Suprapubic skin (tissue), 4 donors: ENCODE results near the gene FAT4. TPM values are rescaled to one million over a fixed set of nuclear protein-coding genes. Genes with fewer than 3 reads are reported as not detected.

Experiments used
- DNase-seq, 2 donors: peaks; one replicate each; pipeline ENCODE4 v3.0.0-alpha.2; 2019; ENCODE audit warnings: low spot score in 2 of 2
- H3K27ac ChIP-seq: fragments of 200-600 bp; sonication (generic); one replicate; pipeline ENCODE4 v1.5.1; 2019
- H3K27me3 ChIP-seq: fragments of 200-600 bp; sonication (generic); one replicate; pipeline ENCODE4 v1.5.1; 2019
- H3K36me3 ChIP-seq: fragments of 200-600 bp; sonication (generic); one replicate; pipeline ENCODE4 v1.5.1; 2019
- H3K4me1 ChIP-seq: fragments of 200-600 bp; sonication (generic); one replicate; pipeline ENCODE4 v1.5.1; 2019
- H3K4me3 ChIP-seq: fragments of 200-600 bp; sonication (generic); one replicate; pipeline ENCODE4 v1.5.1; 2019; ENCODE audit warnings: mild to moderate bottlenecking
- H3K9me3 ChIP-seq: fragments of 200-600 bp; sonication (generic); one replicate; pipeline ENCODE4 v1.5.1; 2019
- CTCF ChIP-seq, 2 donors: fragments of 200-600 bp in 1 of 2; fragments of 450-650 bp in 1 of 2; sonication (generic) in 1 of 2; IDR thresholded peaks; one replicate each; pipeline ENCODE4 v1.5.1; 2016 to 2019; ENCODE audit warnings: antibody characterized with exemption in 2 of 2, mild to moderate bottlenecking in 1 of 2, moderate library complexity in 1 of 2
- EP300 ChIP-seq: sonication (generic); formaldehyde crosslinking; IDR thresholded peaks from one replicate; pipeline ENCODE4 v1.6.1; 2017; ENCODE audit warnings: antibody characterized with exemption
- POLR2A ChIP-seq, 2 donors: fragments of 450-650 bp; IDR thresholded peaks; one replicate each; pipeline ENCODE4 v1.6.1; 2017; ENCODE audit warnings: antibody characterized with exemption in 2 of 2, mild to moderate bottlenecking in 2 of 2, moderate library complexity in 2 of 2
- POLR2AphosphoS5 ChIP-seq, 3 donors: sonication (generic); formaldehyde crosslinking; IDR thresholded peaks; one replicate each; pipeline ENCODE4 v1.6.1; 2017; ENCODE audit warnings: antibody characterized with exemption in 3 of 3
- WGBS: methylation state at CpG from one replicate; pipeline ENCODE4 v1.1.5; 2018; 5-methylcytosine and 5-hydroxymethylcytosine counted together
- total RNA-seq, 4 donors: library from RNA; depleted of rRNA; stranded (reverse); fragments of >200 nt; gene quantifications; one replicate each; pipeline ENCODE4 v1.1.0, GENCODE V29; 2016

Gene FAT4
- total RNA-seq, 4 donors from 2014 or later: 2.2 to 5.4 (median 3.7) TPM

- H3K36me3 ChIP-seq: no peaks in the 10 kb centered on the region
- no peaks in the 10 kb centered on the region for H3K4me1 ChIP-seq
- H3K27me3 ChIP-seq: no peaks in the 10 kb centered on the region
- TF ChIP-seq CTCF (IDR thresholded peaks at IDR 0.05) (no peak), POLR2A (IDR thresholded peaks at IDR 0.05) (no peak), EP300 (no peak), POLR2AphosphoS5 (IDR thresholded peaks at IDR 0.05) (no peak)
- no peaks in the 10 kb centered on the region for H3K9me3 ChIP-seq
- DNase-seq: no peak
- no peak overlapping the region for H3K4me3 ChIP-seq
- 38% methylated on average over 2 of the region's 2 CpGs for WGBS
- H3K27ac ChIP-seq: no peak overlapping the region
Observed at GRCh38 chr4:125297116-125297515, 17.6 kb upstream of the FAT4 start.

GRCh38 chr4:125303058-125303457 lies 11.7 kb upstream of the FAT4 start:
- Histone ChIP-seq H3K9me3 (no peaks in the 10 kb centered on the region), H3K27ac (no peak overlapping the region), H3K27me3 (no peaks in the 10 kb centered on the region), H3K4me3 (no peak overlapping the region), H3K36me3 (no peaks in the 10 kb centered on the region), H3K4me1 (no peaks in the 10 kb centered on the region)
- WGBS: 51% methylated on average over 1 of the region's 1 CpG
- TF ChIP-seq CTCF (IDR thresholded peaks at IDR 0.05): no peak
- no peak for TF ChIP-seq EP300
- no peak for TF ChIP-seq POLR2AphosphoS5 (IDR thresholded peaks at IDR 0.05)
- no peak for DNase-seq

DNA sequence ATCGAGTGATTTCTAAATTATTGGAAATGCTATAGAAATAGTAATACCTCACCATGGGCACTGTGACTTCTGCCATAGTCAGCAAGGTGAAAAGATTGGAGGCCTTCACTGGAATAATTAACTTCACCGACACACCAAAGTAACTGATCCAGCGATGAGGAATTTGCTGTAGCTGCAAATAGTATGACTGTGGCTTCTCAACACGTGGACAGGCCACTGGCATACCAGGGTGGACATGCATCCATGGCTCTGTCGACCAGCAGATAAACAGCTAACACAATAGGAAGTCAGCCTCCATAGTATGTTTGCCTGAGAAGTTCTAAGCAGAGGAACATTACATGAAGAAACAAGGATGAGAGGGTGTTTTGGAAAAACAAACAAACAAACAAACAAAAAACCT lies 10.9 kb upstream of the FAT4 start:
- H3K36me3 ChIP-seq: no peaks in the 10 kb centered on the region
- no peak overlapping the region for H3K27ac ChIP-seq
- H3K27me3 ChIP-seq: no peaks in the 10 kb centered on the region
- no peaks in the 10 kb centered on the region for H3K9me3 ChIP-seq
- H3K4me3 ChIP-seq: no peak overlapping the region
- 90% methylated on average over 5 of the region's 5 CpGs for WGBS
- TF ChIP-seq EP300 (no peak), CTCF (IDR thresholded peaks at IDR 0.05) (no peak), POLR2A (IDR thresholded peaks at IDR 0.05) (no peak), POLR2AphosphoS5 (IDR thresholded peaks at IDR 0.05) (no peak)
- DNase-seq: no peak
- H3K4me1 ChIP-seq: no peaks in the 10 kb centered on the region

GRCh38 chr4:125306112-125306511 lies 8.6 kb upstream of the FAT4 start:
- no peaks in the 10 kb centered on the region for H3K4me1 ChIP-seq
- TF ChIP-seq CTCF (IDR thresholded peaks at IDR 0.05): no peak
- no peak for TF ChIP-seq POLR2A (IDR thresholded peaks at IDR 0.05)
- TF ChIP-seq POLR2AphosphoS5 (IDR thresholded peaks at IDR 0.05): no peak
- TF ChIP-seq EP300: no peak
- no peaks in the 10 kb centered on the region for H3K36me3 ChIP-seq
- H3K9me3 ChIP-seq: peaks cover 8% of the 10 kb centered on the region
- DNase-seq: no peak
- H3K27ac ChIP-seq: no peak overlapping the region
- H3K4me3 ChIP-seq: no peak overlapping the region
- 88% methylated on average over 1 of the region's 1 CpG for WGBS
- H3K27me3 ChIP-seq: no peaks in the 10 kb centered on the region

GRCh38 chr4:125306533-125306932 lies 8.2 kb upstream of the FAT4 start:
- H3K4me3 ChIP-seq: no peak overlapping the region
- no peaks in the 10 kb centered on the region for H3K27me3 ChIP-seq
- DNase-seq: no peak
- TF ChIP-seq EP300 (no peak), POLR2A (IDR thresholded peaks at IDR 0.05) (no peak), POLR2AphosphoS5 (IDR thresholded peaks at IDR 0.05) (no peak), CTCF (IDR thresholded peaks at IDR 0.05) (no peak)
- no peak overlapping the region for H3K27ac ChIP-seq
- no peaks in the 10 kb centered on the region for H3K36me3 ChIP-seq
- H3K9me3 ChIP-seq: peaks cover 8% of the 10 kb centered on the region
- H3K4me1 ChIP-seq: no peaks in the 10 kb centered on the region
